ENCODE data around the gene MVB12B. TPM values are rescaled to one million over a fixed set of nuclear protein-coding genes. Genes with fewer than 3 reads are reported as not detected.

Gene MVB12B
- total RNA-seq, 1 donor from 2014 or later: 47.8 TPM

GRCh38 chr9:126328407-126328806 is 1.8 kb downstream of the MVB12B start:
- intact Hi-C loops (cut with DNase I): no loop called here
- Histone ChIP-seq H3K27me3 (ENCODE audit: low read depth) (no peaks in the 10 kb centered on the region), H3K27ac (peak overlapping the region; percentile 86), H3K36me3 (no peaks in the 10 kb centered on the region), H3K4me3 (peak overlapping the region; percentile 73), H3K9me3 (no peaks in the 10 kb centered on the region), H3K4me1 (peaks cover 46% of the 10 kb centered on the region)
- DNase-seq (no peak), ATAC-seq (no peak)
- TF ChIP-seq CTCF (IDR thresholded peaks at IDR 0.05): no peak

- intact Hi-C loops (cut with DNase I): no loop called here
- DNase-seq: no peak
- ATAC-seq: no peak
- TF ChIP-seq CTCF (IDR thresholded peaks at IDR 0.05): no peak
- H3K36me3 ChIP-seq: no peaks in the 10 kb centered on the region
- H3K27ac ChIP-seq: peak overlapping the region; percentile 86
- H3K4me3 ChIP-seq: no peak overlapping the region
- no peaks in the 10 kb centered on the region for H3K27me3 ChIP-seq (ENCODE audit: low read depth)
- H3K9me3 ChIP-seq: no peaks in the 10 kb centered on the region
- H3K4me1 ChIP-seq: peaks cover 56% of the 10 kb centered on the region
Measured at GRCh38 chr9:126329476-126330275, 3.0 kb downstream of the MVB12B start.

GRCh38 chr9:126330536-126330935 is 3.9 kb downstream of the MVB12B start:
- intact Hi-C loops (cut with DNase I): no loop called here
- no peak overlapping the region for H3K27ac ChIP-seq
- H3K4me3 ChIP-seq: no peak overlapping the region
- ATAC-seq (no peak), DNase-seq (no peak)
- peaks cover 65% of the 10 kb centered on the region for H3K4me1 ChIP-seq
- H3K27me3 ChIP-seq (ENCODE audit: low read depth): no peaks in the 10 kb centered on the region
- no peaks in the 10 kb centered on the region for H3K36me3 ChIP-seq
- TF ChIP-seq CTCF (IDR thresholded peaks at IDR 0.05): no peak
- no peaks in the 10 kb centered on the region for H3K9me3 ChIP-seq

GRCh38 chr9:126331964-126332748 is 5.5 kb downstream of the MVB12B start:
- H3K27ac ChIP-seq: no peak overlapping the region
- no peak for DNase-seq
- H3K9me3 ChIP-seq: no peaks in the 10 kb centered on the region
- no peak for TF ChIP-seq CTCF (IDR thresholded peaks at IDR 0.05)
- intact Hi-C loops (cut with DNase I): no loop called here
- no peak for ATAC-seq
- no peaks in the 10 kb centered on the region for H3K36me3 ChIP-seq
- no peak overlapping the region for H3K4me3 ChIP-seq
- no peaks in the 10 kb centered on the region for H3K27me3 ChIP-seq (ENCODE audit: low read depth)
- peaks cover 80% of the 10 kb centered on the region for H3K4me1 ChIP-seq

GRCh38 chr9:126334721-126335621 is 8.3 kb downstream of the MVB12B start:
- DNase-seq: no peak
- Histone ChIP-seq H3K4me1 (peaks cover 83% of the 10 kb centered on the region), H3K9me3 (no peaks in the 10 kb centered on the region), H3K27me3 (ENCODE audit: low read depth) (no peaks in the 10 kb centered on the region), H3K36me3 (no peaks in the 10 kb centered on the region), H3K27ac (peak overlapping the region; percentile 76), H3K4me3 (peak overlapping the region; percentile 47)
- no peak for TF ChIP-seq CTCF (IDR thresholded peaks at IDR 0.05)
- intact Hi-C loops (cut with DNase I): no loop called here
- ATAC-seq: peak; percentile 79 to 87
